ENCODE results near the gene PADI4. TPM values are rescaled to one million over a fixed set of nuclear protein-coding genes. Genes with fewer than 3 reads are reported as not detected.
A peak's percentile ranks its signal among the peaks of the same experiment; 100 is the strongest.

Gene PADI4
- total RNA-seq, 1 experiment from 2014 or later: not detected

DNA sequence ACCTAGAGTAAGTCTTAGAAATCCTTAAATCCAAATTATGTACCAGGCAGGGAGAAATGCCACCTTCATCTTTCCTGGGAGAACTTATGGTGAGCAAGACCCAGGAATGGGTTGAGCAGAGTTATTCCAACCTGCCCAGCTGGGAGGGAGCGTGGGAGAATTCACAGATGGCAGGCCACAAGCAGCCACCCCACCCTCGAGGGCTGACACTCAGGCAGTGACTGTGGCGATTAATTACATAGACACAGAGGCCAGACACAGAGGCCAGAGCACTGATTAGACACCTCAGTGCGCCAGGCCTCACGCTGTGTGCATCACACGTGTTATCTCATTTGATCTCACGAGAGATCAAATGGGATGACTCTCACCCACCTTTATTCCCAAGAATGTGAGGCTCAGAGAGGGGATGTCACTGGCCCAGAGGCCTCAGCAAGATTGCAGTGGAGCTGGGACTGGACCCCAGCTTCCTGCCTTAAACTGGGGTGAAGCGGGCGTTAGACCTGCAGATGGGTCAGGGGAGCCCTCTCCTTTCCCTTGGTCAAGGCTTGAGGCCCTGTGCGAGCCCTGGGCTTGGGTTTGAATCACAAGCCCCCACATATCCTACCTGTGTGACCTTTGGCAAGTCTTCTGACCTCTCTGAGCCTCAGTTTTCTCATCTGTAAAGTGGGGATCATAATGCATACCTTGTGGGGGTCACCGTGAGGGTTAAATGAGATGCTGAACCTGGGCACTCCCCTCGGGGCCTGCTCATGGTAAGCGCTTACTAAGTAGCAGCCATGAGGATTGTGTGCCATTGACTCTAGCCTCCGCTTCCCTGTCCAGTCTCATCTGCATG lies 28.8 kb upstream of the PADI4 start:
- no peaks in the 10 kb centered on the region for H3K36me3 ChIP-seq
- H3K4me3 ChIP-seq: no peak overlapping the region
- H3K27me3 ChIP-seq: no peaks in the 10 kb centered on the region
- H3K9me3 ChIP-seq: no peaks in the 10 kb centered on the region
- no peak for DNase-seq

DNA sequence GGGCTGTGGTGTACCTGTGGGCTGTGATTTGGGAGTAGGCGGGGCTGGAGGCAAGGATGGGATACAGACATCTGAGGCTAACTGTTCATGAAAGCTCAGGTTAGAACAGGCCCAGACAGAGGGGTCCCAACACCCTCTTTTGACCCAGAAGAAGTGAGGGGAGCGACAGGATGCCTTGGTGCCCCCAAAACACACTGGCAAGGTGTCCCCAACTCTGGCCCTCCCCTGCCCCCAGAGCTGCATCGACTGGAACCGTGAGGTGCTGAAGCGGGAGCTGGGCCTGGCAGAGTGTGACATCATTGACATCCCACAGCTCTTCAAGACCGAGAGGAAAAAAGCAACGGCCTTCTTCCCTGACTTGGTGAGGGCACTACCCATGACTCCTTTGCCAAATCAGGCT lies 27.6 kb upstream of the PADI4 start:
- H3K27me3 ChIP-seq: no peaks in the 10 kb centered on the region
- H3K4me3 ChIP-seq: no peak overlapping the region
- H3K36me3 ChIP-seq: no peaks in the 10 kb centered on the region
- no peak for DNase-seq
- H3K9me3 ChIP-seq: no peaks in the 10 kb centered on the region

DNA sequence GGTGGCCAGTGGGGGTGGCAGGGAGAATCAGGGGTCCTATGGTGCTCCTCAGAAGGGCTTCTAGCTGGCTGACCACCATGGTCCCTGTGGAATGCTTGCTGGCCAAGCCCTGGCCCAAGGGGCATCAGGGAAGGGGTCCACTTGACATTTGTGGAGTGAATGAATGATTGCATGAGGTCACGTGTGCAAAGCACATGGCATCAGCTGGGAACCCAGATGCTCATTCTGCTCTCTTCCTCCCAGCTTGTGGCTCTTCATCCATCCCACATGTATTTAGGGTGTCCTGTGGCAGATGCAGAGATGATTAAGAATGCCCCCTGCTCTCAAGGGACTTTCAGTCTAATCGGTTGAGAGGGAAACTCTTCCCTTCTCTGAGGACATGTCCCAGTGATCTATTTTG lies 27.1 kb upstream of the PADI4 start:
- DNase-seq: no peak
- H3K4me3 ChIP-seq: no peak overlapping the region
- H3K36me3 ChIP-seq: no peaks in the 10 kb centered on the region
- no peaks in the 10 kb centered on the region for H3K9me3 ChIP-seq
- H3K27me3 ChIP-seq: no peaks in the 10 kb centered on the region

DNA sequence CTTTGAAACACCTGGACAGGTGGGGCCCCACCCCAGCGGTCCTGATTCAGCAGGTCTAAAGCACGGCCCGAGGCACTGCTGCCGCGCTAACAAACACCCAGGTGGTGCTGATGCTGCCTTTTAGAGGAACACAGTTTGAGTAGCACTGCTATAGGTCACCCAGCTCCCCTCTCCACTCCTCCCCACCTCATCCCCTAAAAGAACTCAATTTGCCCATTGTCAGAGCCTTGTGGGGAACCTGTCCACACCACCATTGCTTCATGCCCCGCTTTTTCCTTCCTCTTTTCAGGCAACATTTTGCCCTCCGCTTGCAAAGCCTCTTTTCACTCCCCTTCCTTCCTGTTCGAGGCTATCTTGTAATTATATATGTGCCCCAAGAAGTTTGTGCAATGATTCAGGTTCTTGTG lies 26.2 kb upstream of the PADI4 start:
- no peaks in the 10 kb centered on the region for H3K36me3 ChIP-seq
- H3K9me3 ChIP-seq: no peaks in the 10 kb centered on the region
- no peak for DNase-seq
- H3K27me3 ChIP-seq: no peaks in the 10 kb centered on the region
- H3K4me3 ChIP-seq: no peak overlapping the region

DNA sequence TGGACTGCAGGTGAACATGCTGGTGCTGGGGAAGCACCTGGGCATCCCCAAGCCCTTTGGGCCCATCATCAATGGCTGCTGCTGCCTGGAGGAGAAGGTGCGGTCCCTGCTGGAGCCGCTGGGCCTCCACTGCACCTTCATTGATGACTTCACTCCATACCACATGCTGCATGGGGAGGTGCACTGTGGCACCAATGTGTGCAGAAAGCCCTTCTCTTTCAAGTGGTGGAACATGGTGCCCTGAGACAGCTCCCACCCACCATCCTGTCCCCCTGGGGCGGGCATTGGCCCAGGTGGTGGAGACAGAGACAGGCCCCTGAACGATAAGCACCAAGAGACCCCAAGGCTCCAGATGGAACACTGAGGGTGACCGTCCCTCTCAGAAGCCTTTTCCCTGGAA lies 25.2 kb upstream of the PADI4 start:
- no peaks in the 10 kb centered on the region for H3K9me3 ChIP-seq
- no peaks in the 10 kb centered on the region for H3K27me3 ChIP-seq
- H3K4me3 ChIP-seq: no peak overlapping the region
- DNase-seq: no peak
- H3K36me3 ChIP-seq: no peaks in the 10 kb centered on the region

DNA sequence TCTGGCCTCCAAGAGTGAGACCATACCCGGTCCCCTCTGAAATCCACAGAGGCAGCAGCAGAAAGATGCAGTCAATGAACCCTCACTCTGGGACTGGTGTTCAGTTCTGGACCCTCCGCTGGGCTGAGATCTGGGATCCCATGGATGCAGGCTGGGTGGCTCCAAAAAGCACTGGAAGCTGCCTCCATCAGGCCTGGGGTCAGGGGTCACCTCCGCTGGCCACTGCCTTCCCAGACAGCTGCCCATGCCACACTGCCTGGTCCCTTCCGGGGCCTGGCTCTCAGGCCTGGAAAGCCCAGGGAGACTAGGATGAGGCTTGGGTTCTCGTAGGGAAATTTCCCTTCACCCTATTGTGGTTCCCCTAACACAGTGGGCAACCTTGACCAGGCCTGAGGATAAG lies 21.4 kb upstream of the PADI4 start:
- Histone ChIP-seq H3K27me3 (no peaks in the 10 kb centered on the region), H3K36me3 (no peaks in the 10 kb centered on the region)
- DNase-seq: no peak

DNA sequence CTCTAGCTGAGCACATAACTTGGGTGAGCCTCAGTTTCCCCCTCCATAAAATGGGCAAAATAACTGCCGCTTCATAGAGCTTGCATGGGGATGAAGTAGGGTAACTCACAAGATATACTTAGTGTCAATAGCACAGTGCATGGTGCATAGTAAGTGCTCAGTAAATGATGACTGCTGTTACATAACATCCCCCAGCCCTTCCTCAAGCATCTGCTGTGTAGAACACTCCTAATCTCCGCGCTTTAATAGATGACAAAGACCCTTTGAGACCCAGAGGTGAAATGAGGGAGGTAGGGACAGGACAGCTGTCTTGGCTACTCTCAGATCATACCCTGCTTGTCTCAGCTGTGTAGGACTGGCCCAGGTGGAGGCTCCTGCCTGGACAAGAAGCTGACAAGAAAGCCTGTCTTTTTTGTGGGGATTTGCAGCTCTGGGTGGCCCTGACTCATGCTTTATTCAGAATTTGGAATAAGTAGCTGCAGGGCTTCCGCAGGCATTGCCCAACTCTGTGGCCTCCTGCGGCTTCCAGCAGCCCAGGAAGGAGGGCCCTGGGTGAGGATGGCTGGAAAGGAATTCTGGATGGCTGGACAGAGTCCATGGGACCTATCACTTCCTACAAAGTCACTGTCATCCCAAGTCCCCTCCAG lies 20.7 kb upstream of the PADI4 start:
- peak; percentile 88 for DNase-seq
- no peaks in the 10 kb centered on the region for H3K27me3 ChIP-seq
- no peaks in the 10 kb centered on the region for H3K9me3 ChIP-seq
- no peaks in the 10 kb centered on the region for H3K36me3 ChIP-seq
- H3K4me3 ChIP-seq: no peak overlapping the region

More for the DNA sequence above, 21.4 kb upstream of the PADI4 start:
- Histone ChIP-seq H3K4me3 (no peak overlapping the region), H3K9me3 (no peaks in the 10 kb centered on the region)

DNA sequence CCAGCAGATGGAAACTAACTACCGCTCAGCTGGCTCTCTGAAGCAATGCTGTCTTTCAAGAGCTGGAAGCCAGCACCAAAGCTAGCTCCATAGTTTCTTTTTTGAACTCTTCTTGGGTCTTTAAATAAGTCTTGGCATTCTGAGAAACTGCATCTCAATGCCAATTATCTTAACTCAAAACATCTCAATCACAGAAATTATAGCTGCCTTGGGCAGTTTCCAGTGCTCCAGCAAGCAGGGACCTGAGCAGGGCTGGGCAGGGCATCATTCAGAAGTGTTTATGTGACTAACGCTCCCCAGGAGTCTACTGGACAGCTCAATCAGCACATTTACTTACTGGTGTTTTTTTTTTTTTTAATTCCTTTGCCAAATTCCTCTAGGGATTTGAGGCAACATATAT lies 18.3 kb upstream of the PADI4 start:
- Histone ChIP-seq H3K4me3 (no peak overlapping the region), H3K27me3 (no peaks in the 10 kb centered on the region), H3K36me3 (no peaks in the 10 kb centered on the region), H3K9me3 (no peaks in the 10 kb centered on the region)
- DNase-seq: peak; percentile 95

DNA sequence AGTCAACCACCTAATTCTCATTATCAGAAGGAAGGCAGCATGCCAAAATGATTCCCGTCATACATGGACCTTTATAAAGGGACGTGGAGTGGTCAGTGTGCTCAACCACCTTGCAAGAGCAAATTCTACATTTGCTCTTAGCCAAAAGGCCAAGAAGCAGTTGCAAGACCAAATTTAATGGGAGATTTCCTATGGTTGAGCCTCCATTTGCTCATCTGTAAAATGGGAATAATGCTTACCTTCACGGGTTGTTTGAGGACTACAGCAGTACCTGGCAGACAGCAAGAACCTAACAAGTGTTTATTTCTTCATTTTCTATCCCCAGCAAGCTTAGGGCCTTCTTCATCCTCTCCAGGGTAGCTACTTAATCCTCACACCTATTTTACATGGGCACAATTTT lies 17.4 kb upstream of the PADI4 start:
- no peak for DNase-seq
- H3K36me3 ChIP-seq: no peaks in the 10 kb centered on the region
- H3K27me3 ChIP-seq: no peaks in the 10 kb centered on the region
- no peak overlapping the region for H3K4me3 ChIP-seq
- H3K9me3 ChIP-seq: no peaks in the 10 kb centered on the region

DNA sequence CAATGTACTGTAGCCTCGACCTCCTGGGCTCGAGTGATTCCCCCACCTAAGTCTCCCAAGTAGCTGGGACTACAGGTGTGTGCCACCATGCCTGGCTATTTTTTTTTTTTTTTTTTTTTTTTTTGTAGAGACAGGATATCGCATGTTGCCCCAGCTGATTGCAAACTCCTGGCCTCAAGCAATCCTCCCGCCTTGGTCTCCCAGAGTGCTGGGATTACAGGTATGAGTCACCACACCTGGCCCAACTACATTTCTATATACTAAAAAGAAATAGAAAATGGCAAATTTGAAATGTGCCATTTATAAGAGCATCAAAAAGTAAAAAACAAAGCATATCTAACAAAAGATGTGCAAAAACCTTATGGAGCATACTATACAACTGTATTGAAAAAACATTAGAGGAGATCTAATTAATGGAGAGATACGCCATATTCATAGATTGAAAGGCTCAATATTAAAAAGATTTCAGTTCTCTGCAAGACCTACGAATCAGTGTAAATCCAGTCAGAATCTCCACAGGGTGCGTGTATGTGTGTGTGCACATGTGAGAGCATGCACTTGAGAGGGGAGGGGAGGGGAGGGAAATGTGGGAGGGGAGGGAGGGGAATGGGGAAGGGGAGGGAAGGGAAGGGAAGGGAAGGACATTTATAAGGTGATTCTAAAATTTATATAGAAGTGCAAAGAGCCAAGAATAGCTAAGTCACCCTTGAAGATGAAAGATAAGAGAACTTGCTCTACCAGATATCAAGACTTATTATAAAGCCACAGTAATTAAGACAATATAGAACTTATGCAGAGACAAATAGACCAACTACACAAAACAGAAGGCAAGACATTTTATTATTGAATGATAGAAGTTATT lies 15.5 kb upstream of the PADI4 start:
- H3K4me3 ChIP-seq: no peak overlapping the region
- no peak for DNase-seq
- H3K27me3 ChIP-seq: no peaks in the 10 kb centered on the region
- H3K36me3 ChIP-seq: no peaks in the 10 kb centered on the region
- no peaks in the 10 kb centered on the region for H3K9me3 ChIP-seq

DNA sequence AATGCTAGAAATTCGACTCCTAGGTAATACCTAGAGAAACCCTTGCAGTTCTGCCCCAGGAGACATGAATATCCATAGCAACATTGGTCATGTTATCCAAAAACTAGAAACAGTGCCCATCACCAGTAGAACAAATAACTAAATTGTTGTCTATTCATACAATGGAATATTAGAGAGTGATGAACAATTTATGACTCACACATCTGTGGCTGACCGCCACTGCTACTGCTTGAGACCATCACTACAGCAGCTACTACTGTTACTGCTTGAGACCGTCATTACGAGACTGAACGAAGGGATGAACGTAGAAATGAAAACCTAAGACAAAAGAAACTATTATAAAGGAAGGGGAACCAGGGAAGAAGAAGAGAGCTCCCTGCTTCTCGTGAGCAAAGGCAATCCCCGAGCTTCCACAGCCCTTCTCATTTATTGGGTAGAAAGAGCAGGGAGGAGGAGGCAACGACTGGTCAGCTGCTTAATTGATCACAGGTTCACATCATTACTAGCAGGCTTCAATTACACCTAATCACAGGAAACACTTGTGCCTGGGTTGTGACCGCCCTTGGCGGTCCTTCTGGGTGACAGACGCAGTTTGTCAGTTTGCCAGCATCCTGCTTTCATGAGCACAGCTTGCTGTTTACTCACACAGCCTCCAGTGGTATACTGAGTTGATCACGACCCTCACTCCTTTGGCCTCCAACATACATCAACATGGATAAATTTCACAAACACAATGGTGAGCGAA lies 14.1 kb upstream of the PADI4 start:
- Histone ChIP-seq H3K9me3 (no peaks in the 10 kb centered on the region), H3K4me3 (no peak overlapping the region), H3K27me3 (no peaks in the 10 kb centered on the region), H3K36me3 (no peaks in the 10 kb centered on the region)
- DNase-seq: no peak

DNA sequence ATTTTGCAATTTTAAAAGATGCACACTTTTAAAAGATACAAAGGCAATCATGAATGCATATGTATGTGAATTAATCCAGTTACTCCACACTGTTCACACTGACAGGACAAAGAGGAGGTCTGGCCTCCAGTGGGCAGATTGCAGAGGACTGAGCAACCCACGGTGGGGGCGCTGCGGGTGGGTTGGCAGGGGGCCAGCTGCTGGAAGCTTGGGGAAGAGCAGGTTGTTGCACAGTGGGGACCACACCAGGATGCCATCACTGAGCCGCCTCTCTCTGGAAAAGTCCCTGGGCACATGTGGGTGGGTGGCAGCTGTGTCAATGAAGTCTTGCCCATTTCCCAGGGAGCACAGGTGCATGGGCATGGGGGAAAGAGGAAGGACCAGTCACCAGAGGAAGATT lies 12.7 kb upstream of the PADI4 start:
- H3K9me3 ChIP-seq: no peaks in the 10 kb centered on the region
- H3K27me3 ChIP-seq: no peaks in the 10 kb centered on the region; the same call in 1 of the 2 replicates
- H3K4me3 ChIP-seq: no peak overlapping the region
- DNase-seq: no peak
- no peaks in the 10 kb centered on the region for H3K36me3 ChIP-seq

DNA sequence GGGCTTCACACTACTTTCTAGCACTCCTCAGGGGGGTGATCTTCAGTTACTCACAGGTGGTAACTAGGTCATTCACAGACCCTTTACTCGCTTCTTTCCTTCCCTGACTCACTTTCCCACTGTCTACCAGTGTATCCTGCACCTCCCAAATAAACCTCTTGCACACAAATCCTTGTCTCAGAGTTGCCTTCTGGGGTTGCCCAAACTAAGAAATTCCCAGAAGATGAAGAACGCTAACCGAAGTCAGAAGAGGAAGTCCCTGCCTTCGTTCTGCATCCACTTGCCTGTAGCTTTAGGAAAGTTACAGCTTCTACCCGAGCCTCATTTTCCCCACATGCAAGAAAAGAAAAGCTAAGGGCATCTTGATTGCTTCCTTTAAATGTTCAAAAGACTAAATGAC lies 11.9 kb upstream of the PADI4 start:
- Histone ChIP-seq H3K9me3 (no peaks in the 10 kb centered on the region), H3K27me3 (no peaks in the 10 kb centered on the region; the same call in 1 of the 2 replicates), H3K36me3 (no peaks in the 10 kb centered on the region), H3K4me3 (no peak overlapping the region)
- DNase-seq: no peak

DNA sequence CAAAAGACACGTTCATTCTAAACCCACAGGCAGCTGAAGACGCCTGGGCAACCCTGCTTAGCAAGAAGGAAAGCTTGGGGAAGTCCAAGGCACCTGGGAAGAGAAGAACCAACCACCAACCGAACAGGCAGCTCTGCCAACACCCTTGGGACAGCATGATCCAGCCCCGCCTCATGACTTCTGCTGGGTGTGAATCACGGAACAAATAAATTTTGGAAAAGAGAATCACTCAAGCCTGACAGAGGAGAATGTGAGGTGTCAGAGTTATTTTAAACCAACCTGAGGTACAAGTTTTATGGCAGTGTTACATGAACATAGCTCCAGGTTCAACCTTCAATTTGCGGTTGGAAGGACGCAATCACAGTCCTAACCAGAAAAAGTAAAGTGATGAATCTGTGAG lies 10.0 kb upstream of the PADI4 start:
- no peaks in the 10 kb centered on the region for H3K36me3 ChIP-seq
- no peaks in the 10 kb centered on the region; the same call in 1 of the 2 replicates for H3K27me3 ChIP-seq
- no peak for DNase-seq
- H3K4me3 ChIP-seq: no peak overlapping the region
- H3K9me3 ChIP-seq: peaks cover 9% of the 10 kb centered on the region; the same call in 1 of the 2 replicates

DNA sequence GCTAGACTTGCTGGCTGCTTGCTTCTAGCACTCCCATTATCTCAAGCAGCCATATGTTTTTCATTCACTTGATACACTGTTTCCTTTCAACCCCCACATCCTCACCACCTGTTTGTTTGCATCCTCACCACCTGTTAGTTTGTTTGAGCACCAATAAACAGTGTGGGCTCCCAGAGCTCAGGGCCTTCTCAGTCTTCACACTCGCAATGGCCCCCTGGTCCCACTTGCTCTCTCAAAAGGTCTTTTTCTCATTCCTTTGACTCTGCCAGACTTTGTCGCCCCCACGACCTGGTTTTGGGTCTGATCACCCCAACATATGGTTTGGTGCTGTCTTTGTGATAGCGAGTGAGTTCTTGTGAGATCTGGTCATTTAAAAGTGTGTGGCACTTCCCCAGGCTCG lies 6.2 kb upstream of the PADI4 start:
- peaks cover 9% of the 10 kb centered on the region; the same call in 1 of the 2 replicates for H3K9me3 ChIP-seq
- no peaks in the 10 kb centered on the region for H3K36me3 ChIP-seq
- no peak for DNase-seq
- H3K27me3 ChIP-seq: no peaks in the 10 kb centered on the region; the same call in 1 of the 2 replicates
- no peak overlapping the region for H3K4me3 ChIP-seq

DNA sequence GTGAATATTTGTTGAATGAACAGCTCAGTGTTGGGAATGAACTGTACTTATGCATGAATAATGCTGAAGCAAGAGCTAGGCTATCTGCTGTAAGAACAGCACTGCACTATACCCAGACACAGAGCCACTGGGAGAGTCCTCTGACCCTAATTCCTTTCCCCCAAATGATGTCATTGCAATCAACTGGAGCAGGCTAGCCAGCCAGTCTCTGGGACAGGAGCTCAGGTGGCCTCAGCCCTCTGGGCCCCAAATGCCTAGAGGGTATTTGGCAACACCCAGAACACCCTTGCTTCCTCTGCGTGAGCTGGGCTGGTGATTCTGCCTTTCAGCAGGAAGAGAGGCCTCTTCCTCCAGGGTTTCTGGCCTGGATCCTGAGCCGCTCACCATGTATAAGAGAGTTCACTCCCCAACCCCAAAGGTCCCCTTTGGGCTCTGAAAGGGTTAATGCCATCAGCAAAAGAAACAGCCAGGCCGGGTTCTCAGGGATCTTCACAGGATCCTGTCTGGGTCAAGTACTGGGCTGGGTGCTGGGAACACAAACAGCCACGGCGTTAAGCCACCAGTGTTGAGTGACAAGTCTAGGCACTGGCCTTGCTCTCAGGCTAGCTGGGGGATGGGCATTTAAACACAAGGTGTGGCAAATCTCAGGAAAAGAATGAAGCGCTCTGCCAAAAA lies 3.7 kb upstream of the PADI4 start:
- no peak for DNase-seq
- Histone ChIP-seq H3K27me3 (no peaks in the 10 kb centered on the region; the same call in 1 of the 2 replicates), H3K36me3 (no peaks in the 10 kb centered on the region), H3K9me3 (peaks cover 9% of the 10 kb centered on the region; the same call in 1 of the 2 replicates), H3K4me3 (no peak overlapping the region)
